Measurements from ENCODE around the gene ANO7. TPM values are rescaled to one million over a fixed set of nuclear protein-coding genes. Genes with fewer than 3 reads are reported as not detected.

The ANO7 gene
- total and polyA plus RNA-seq, 2 donors = 0.58 to 1.2 TPM

- H3K36me3 ChIP-seq (ENCODE audit: insufficient read depth) = peaks cover 2% of the 10 kb centered on the region
- H3K4me3 ChIP-seq (ENCODE audit: low read depth, low read length) = no peak overlapping the region
- no peak for DNase-seq (ENCODE audit: extremely low spot score)
- H3K4me1 ChIP-seq (ENCODE audit: insufficient read depth) = no peaks in the 10 kb centered on the region
- no peak overlapping the region for H3K27ac ChIP-seq (ENCODE audit: low read depth)
- 62% methylated on average over 3 of the region's 3 CpGs for WGBS
Measured at GRCh38 chr2:241163601-241164118, 24.8 kb upstream of the ANO7 start.

- H3K27ac ChIP-seq (ENCODE audit: low read depth) = no peak overlapping the region
- WGBS = 95% methylated on average over 15 of the region's 15 CpGs
- H3K36me3 ChIP-seq (ENCODE audit: insufficient read depth) = peaks cover 3% of the 10 kb centered on the region
- DNase-seq (ENCODE audit: extremely low spot score) = no peak
- H3K4me3 ChIP-seq (ENCODE audit: low read depth, low read length) = no peak overlapping the region
- H3K4me1 ChIP-seq (ENCODE audit: insufficient read depth) = no peaks in the 10 kb centered on the region
Measured at GRCh38 chr2:241168366-241168765, 20.1 kb upstream of the ANO7 start.

GRCh38 chr2:241173557-241173956 lies 14.9 kb upstream of the ANO7 start:
- H3K4me1 ChIP-seq (ENCODE audit: insufficient read depth) = no peaks in the 10 kb centered on the region
- DNase-seq (ENCODE audit: extremely low spot score) = no peak
- WGBS = 59% methylated on average over 2 of the region's 2 CpGs
- H3K36me3 ChIP-seq (ENCODE audit: insufficient read depth) = peaks cover 6% of the 10 kb centered on the region
- no peak overlapping the region for H3K27ac ChIP-seq (ENCODE audit: low read depth)
- no peak overlapping the region for H3K4me3 ChIP-seq (ENCODE audit: low read depth, low read length)

- Histone ChIP-seq H3K4me3 (ENCODE audit: low read depth, low read length) (no peak overlapping the region), H3K27ac (ENCODE audit: low read depth) (no peak overlapping the region), H3K36me3 (ENCODE audit: insufficient read depth) (peaks cover 3% of the 10 kb centered on the region), H3K4me1 (ENCODE audit: insufficient read depth) (no peaks in the 10 kb centered on the region)
- no peak for DNase-seq (ENCODE audit: extremely low spot score)
- 97% methylated on average over 12 of the region's 12 CpGs for WGBS
Measured at GRCh38 chr2:241177526-241178334, 10.7 kb upstream of the ANO7 start.

GRCh38 chr2:241178961-241179360 lies 9.5 kb upstream of the ANO7 start:
- H3K36me3 ChIP-seq (ENCODE audit: insufficient read depth) = peaks cover 3% of the 10 kb centered on the region
- no peaks in the 10 kb centered on the region for H3K4me1 ChIP-seq (ENCODE audit: insufficient read depth)
- no peak overlapping the region for H3K27ac ChIP-seq (ENCODE audit: low read depth)
- DNase-seq (ENCODE audit: extremely low spot score) = no peak
- 44% methylated on average over 4 of the region's 4 CpGs for WGBS
- H3K4me3 ChIP-seq (ENCODE audit: low read depth, low read length) = no peak overlapping the region

GRCh38 chr2:241179899-241180298 lies 8.6 kb upstream of the ANO7 start:
- Histone ChIP-seq H3K36me3 (ENCODE audit: insufficient read depth) (no peaks in the 10 kb centered on the region), H3K4me1 (ENCODE audit: insufficient read depth) (no peaks in the 10 kb centered on the region), H3K4me3 (ENCODE audit: low read depth, low read length) (no peak overlapping the region), H3K27ac (ENCODE audit: low read depth) (no peak overlapping the region)
- WGBS = 75% methylated on average over 4 of the region's 4 CpGs
- no peak for DNase-seq (ENCODE audit: extremely low spot score)

GRCh38 chr2:241180495-241180894 lies 8.0 kb upstream of the ANO7 start:
- Histone ChIP-seq H3K36me3 (ENCODE audit: insufficient read depth) (no peaks in the 10 kb centered on the region), H3K27ac (ENCODE audit: low read depth) (no peak overlapping the region), H3K4me1 (ENCODE audit: insufficient read depth) (no peaks in the 10 kb centered on the region), H3K4me3 (ENCODE audit: low read depth, low read length) (no peak overlapping the region)
- 87% methylated on average over 12 of the region's 12 CpGs for WGBS
- DNase-seq (ENCODE audit: extremely low spot score) = no peak

- 97% methylated on average over 3 of the region's 3 CpGs for WGBS
- H3K27ac ChIP-seq (ENCODE audit: low read depth) = no peak overlapping the region
- no peak overlapping the region for H3K4me3 ChIP-seq (ENCODE audit: low read depth, low read length)
- no peaks in the 10 kb centered on the region for H3K36me3 ChIP-seq (ENCODE audit: insufficient read depth)
- no peak for DNase-seq (ENCODE audit: extremely low spot score)
- no peaks in the 10 kb centered on the region for H3K4me1 ChIP-seq (ENCODE audit: insufficient read depth)
Measured at GRCh38 chr2:241182126-241182525, 6.4 kb upstream of the ANO7 start.

GRCh38 chr2:241182531-241183133 lies 5.8 kb upstream of the ANO7 start:
- H3K36me3 ChIP-seq (ENCODE audit: insufficient read depth) = no peaks in the 10 kb centered on the region
- DNase-seq (ENCODE audit: extremely low spot score) = no peak
- H3K27ac ChIP-seq (ENCODE audit: low read depth) = no peak overlapping the region
- no peaks in the 10 kb centered on the region for H3K4me1 ChIP-seq (ENCODE audit: insufficient read depth)
- 92% methylated on average over 28 of the region's 28 CpGs for WGBS
- no peak overlapping the region for H3K4me3 ChIP-seq (ENCODE audit: low read depth, low read length)

- Histone ChIP-seq H3K36me3 (ENCODE audit: insufficient read depth) (no peaks in the 10 kb centered on the region), H3K4me1 (ENCODE audit: insufficient read depth) (no peaks in the 10 kb centered on the region), H3K4me3 (ENCODE audit: low read depth, low read length) (no peak overlapping the region), H3K27ac (ENCODE audit: low read depth) (no peak overlapping the region)
- WGBS = 93% methylated on average over 9 of the region's 9 CpGs
- DNase-seq (ENCODE audit: extremely low spot score) = no peak
Measured at GRCh38 chr2:241183221-241183620, 5.3 kb upstream of the ANO7 start.

GRCh38 chr2:241184901-241185300 lies 3.6 kb upstream of the ANO7 start:
- no peak for DNase-seq (ENCODE audit: extremely low spot score)
- WGBS = 76% methylated on average over 9 of the region's 9 CpGs

GRCh38 chr2:241185961-241186360 lies 2.5 kb upstream of the ANO7 start:
- no peak overlapping the region for H3K27ac ChIP-seq (ENCODE audit: low read depth)
- DNase-seq (ENCODE audit: extremely low spot score) = no peak
- no peak overlapping the region for H3K4me3 ChIP-seq (ENCODE audit: low read depth, low read length)
- H3K36me3 ChIP-seq (ENCODE audit: insufficient read depth) = no peaks in the 10 kb centered on the region
- 71% methylated on average over 11 of the region's 11 CpGs for WGBS
- H3K4me1 ChIP-seq (ENCODE audit: insufficient read depth) = no peaks in the 10 kb centered on the region

More at GRCh38 chr2:241184901-241185300, 3.6 kb upstream of the ANO7 start:
- H3K4me1 ChIP-seq (ENCODE audit: insufficient read depth) = no peaks in the 10 kb centered on the region
- H3K36me3 ChIP-seq (ENCODE audit: insufficient read depth) = no peaks in the 10 kb centered on the region
- no peak overlapping the region for H3K27ac ChIP-seq (ENCODE audit: low read depth)
- no peak overlapping the region for H3K4me3 ChIP-seq (ENCODE audit: low read depth, low read length)

GRCh38 chr2:241187101-241187917 lies 1.2 kb upstream of the ANO7 start:
- DNase-seq (ENCODE audit: extremely low spot score) = no peak
- no peak overlapping the region for H3K4me3 ChIP-seq (ENCODE audit: low read depth, low read length)
- no peaks in the 10 kb centered on the region for H3K36me3 ChIP-seq (ENCODE audit: insufficient read depth)
- WGBS = 51% methylated on average over 14 of the region's 14 CpGs
- H3K27ac ChIP-seq (ENCODE audit: low read depth) = no peak overlapping the region
- no peaks in the 10 kb centered on the region for H3K4me1 ChIP-seq (ENCODE audit: insufficient read depth)

GRCh38 chr2:241187918-241188234 lies 601 bp upstream of the ANO7 start:
- 54% methylated on average over 4 of the region's 4 CpGs for WGBS

More at GRCh38 chr2:241187918-241188234, 601 bp upstream of the ANO7 start:
- no peak overlapping the region for H3K27ac ChIP-seq (ENCODE audit: low read depth)
- H3K4me3 ChIP-seq (ENCODE audit: low read depth, low read length) = no peak overlapping the region
- no peaks in the 10 kb centered on the region for H3K4me1 ChIP-seq (ENCODE audit: insufficient read depth)
- DNase-seq (ENCODE audit: extremely low spot score) = no peak
- no peaks in the 10 kb centered on the region for H3K36me3 ChIP-seq (ENCODE audit: insufficient read depth)
